ENCODE results near the gene LAMC2.

Gene LAMC2

GRCh38 chr1:183227422-183228346 is 41.6 kb downstream of the LAMC2 start:
- TF ChIP-seq CTCF (IDR thresholded peaks at IDR 0.05; ENCODE audit: control extremely low read depth, extremely low read depth, low read depth, missing control alignments), result peak; percentile 81
- DNase-seq (ENCODE audit: extremely low spot score), result peak; percentile 70
- ChIA-PET POLR2A (no interaction called here), CTCF (interaction anchor here (0.6 to 8.8 kb wide), 37 partner anchors 11 to 665 kb away, joined by 3 to 105 read pairs (median 4); no protein-coding TSS in a partner anchor)

DNA sequence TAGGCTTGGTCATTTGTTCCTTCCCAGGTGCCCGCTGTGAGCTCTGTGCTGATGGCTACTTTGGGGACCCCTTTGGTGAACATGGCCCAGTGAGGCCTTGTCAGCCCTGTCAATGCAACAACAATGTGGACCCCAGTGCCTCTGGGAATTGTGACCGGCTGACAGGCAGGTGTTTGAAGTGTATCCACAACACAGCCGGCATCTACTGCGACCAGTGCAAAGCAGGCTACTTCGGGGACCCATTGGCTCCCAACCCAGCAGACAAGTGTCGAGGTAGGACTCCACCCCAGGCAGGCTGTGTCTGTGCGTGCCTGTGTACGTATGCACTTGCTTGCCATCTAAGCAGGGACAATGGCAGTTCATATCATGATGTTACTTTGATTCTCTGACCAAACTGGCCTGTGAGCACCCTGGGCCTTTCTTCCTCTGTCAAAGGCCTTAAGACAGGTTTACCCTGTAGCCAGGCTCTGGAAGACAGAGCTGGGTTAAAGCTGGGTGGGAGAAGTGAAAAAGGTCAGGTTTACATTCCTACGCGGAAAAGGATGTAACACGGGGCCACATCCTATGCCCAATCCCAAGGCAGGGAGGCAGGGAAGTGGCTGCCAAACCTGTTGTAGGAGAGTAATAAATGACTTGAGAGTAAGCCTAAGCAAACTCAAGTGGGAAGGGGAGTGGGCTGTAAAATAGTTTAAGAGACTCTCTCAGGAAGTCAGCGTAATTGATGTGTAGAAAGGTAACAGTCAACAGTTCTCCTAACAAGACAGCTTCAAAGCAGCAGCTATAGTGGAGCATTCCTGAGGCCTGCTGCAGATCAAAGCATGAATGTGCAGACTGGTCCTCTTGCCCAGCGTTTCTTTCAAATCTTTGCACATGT is 42.5 kb downstream of the LAMC2 start:
- CTCF ChIA-PET, result interaction anchor here (0.7 to 8.8 kb wide), 27 partner anchors 12 to 633 kb away, joined by 3 to 105 read pairs (median 5); no protein-coding TSS in a partner anchor

DNA sequence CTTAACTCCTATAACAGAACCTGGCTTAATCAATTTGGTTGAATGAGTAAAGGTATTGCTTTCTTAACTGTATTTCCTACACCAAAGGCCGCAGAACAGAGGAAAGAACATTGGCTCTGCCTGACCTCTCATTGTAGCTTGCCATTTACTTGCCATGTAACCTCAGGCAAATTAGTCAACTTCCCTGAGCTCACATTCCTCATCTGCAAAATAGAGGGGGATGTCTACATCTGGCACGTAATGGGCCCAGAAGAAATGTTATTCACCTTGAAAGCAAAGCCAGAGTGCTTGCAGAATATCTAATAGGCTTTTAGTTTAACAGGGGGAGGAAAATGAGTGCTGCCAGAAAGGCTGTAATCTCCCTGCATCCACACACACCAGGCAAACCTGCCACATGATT is 44.3 kb downstream of the LAMC2 start:
- CTCF ChIA-PET, result interaction anchor here (1.1 to 8.8 kb wide), 5 partner anchors 9 to 268 kb away, joined by 3 to 105 read pairs (median 25); no protein-coding TSS in a partner anchor
- POLR2A ChIA-PET, result no interaction called here
- DNase-seq (ENCODE audit: extremely low spot score), result no peak
- TF ChIP-seq CTCF (IDR thresholded peaks at IDR 0.05; ENCODE audit: control extremely low read depth, extremely low read depth, low read depth, missing control alignments), result no peak

More for the DNA sequence above, 42.5 kb downstream of the LAMC2 start:
- TF ChIP-seq CTCF (IDR thresholded peaks at IDR 0.05; ENCODE audit: control extremely low read depth, extremely low read depth, low read depth, missing control alignments), result no peak
- POLR2A ChIA-PET, result no interaction called here
- no peak for DNase-seq (ENCODE audit: extremely low spot score)

- POLR2A ChIA-PET, result no interaction called here
- CTCF ChIA-PET, result interaction anchor here (1.1 to 8.8 kb wide), 3 partner anchors 9 to 270 kb away, joined by 3 to 105 read pairs (median 57); no protein-coding TSS in a partner anchor
- DNase-seq (ENCODE audit: extremely low spot score), result no peak
- TF ChIP-seq CTCF (IDR thresholded peaks at IDR 0.05; ENCODE audit: control extremely low read depth, extremely low read depth, low read depth, missing control alignments), result no peak
Observed at GRCh38 chr1:183231545-183231944, 45.5 kb downstream of the LAMC2 start.

DNA sequence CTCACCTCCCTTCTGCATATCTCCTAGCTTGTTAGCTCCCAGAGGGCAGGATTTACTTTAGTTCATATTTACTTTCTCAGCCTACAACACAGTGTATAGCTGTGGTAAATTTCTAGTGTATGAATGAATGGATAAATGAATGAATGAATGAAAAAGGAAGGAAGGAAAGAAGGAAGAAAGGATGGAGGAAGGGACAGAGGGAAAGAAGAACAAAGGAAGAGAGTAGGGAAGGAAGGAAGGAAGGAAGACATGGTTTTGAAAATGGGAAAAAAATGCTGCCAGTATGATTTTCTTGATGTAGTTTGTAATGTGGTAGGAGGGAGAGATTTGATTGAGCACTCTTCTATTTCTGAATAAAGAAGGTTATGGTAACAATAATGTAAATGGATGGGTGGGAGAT is 47.0 kb downstream of the LAMC2 start:
- ChIA-PET POLR2A (no interaction called here), CTCF (no interaction called here)
- TF ChIP-seq CTCF (IDR thresholded peaks at IDR 0.05; ENCODE audit: control extremely low read depth, extremely low read depth, low read depth, missing control alignments), result no peak
- DNase-seq (ENCODE audit: extremely low spot score), result no peak

Measured in GM10248 (cell line).